ENCODE results near the gene ZFP28.
A peak's percentile ranks its signal among the peaks of the same experiment; 100 is the strongest.

ZFP28 gene

GRCh38 chr19:56538761-56539263 is at the start of gene ZFP28:
Gene ZFP28, plus strand, starts transcription at chr19:56538948. Its CDS starts 71 bp downstream, at chr19:56539019.
- no peak for DNase-seq

GRCh38 chr19:56491399-56491798 is 47.3 kb upstream of the ZFP28 start:
- no peak for DNase-seq

- no peak for DNase-seq
Measured at GRCh38 chr19:56504581-56504980, 34.2 kb upstream of the ZFP28 start.

GRCh38 chr19:56507446-56508289 is 31.1 kb upstream of the ZFP28 start, which contains the start of gene ZNF471:
Gene ZNF471, plus strand, starts transcription at chr19:56507855. Its CDS starts 3,717 bp downstream, at chr19:56511572.
- DNase-seq, result peak; percentile 87

GRCh38 chr19:56508290-56508778 is 30.4 kb upstream of the ZFP28 start:
- DNase-seq, result no peak

- DNase-seq, result no peak
Measured at GRCh38 chr19:56525214-56525860, 13.4 kb upstream of the ZFP28 start.

- DNase-seq, result no peak
Measured at GRCh38 chr19:56537442-56537841, 1.3 kb upstream of the ZFP28 start.

- DNase-seq, result peak; percentile 80
Measured at GRCh38 chr19:56538254-56538760, 441 bp upstream of the ZFP28 start.

GRCh38 chr19:56543776-56544175 is 5.0 kb downstream of the ZFP28 start:
- DNase-seq, result no peak

- DNase-seq, result no peak
Measured at GRCh38 chr19:56547535-56547934, 8.8 kb downstream of the ZFP28 start.

- DNase-seq, result no peak
Measured at GRCh38 chr19:56554272-56554869, 15.6 kb downstream of the ZFP28 start.

- no peak for DNase-seq
Measured at GRCh38 chr19:56562766-56563165, 24.0 kb downstream of the ZFP28 start.

GRCh38 chr19:56566904-56567273 is 28.1 kb downstream of the ZFP28 start:
- DNase-seq, result no peak

- peak; percentile 51 for DNase-seq
Measured at GRCh38 chr19:56567274-56568120, 28.7 kb downstream of the ZFP28 start, which contains the start of gene ZNF470. Gene ZNF470, plus strand, starts transcription at chr19:56567468. Its CDS starts 2,844 bp downstream, at chr19:56570312.

GRCh38 chr19:56572589-56572988 is 33.8 kb downstream of the ZFP28 start:
- DNase-seq, result no peak

GRCh38 chr19:56573914-56574313 is 35.2 kb downstream of the ZFP28 start:
- DNase-seq, result no peak

- DNase-seq, result no peak
Measured at GRCh38 chr19:56577719-56578602, 39.2 kb downstream of the ZFP28 start.

- DNase-seq, result no peak
Measured at GRCh38 chr19:56594446-56594782, 55.7 kb downstream of the ZFP28 start.

GRCh38 chr19:56594783-56595547 is 56.2 kb downstream of the ZFP28 start, which contains the start of gene ZNF71:
Gene ZNF71, plus strand, starts transcription at chr19:56595302. Its CDS starts 6,257 bp downstream, at chr19:56601559.
- peak; percentile 93 for DNase-seq

- DNase-seq, result no peak
Measured at GRCh38 chr19:56595548-56595899, 56.8 kb downstream of the ZFP28 start.
